ENCODE measurements around the gene COPG1.

- TF ChIP-seq CTCF (IDR thresholded peaks at IDR 0.05) = no peak
- no peak for TF ChIP-seq POLR2AphosphoS5 (IDR thresholded peaks at IDR 0.05)
- no peak for TF ChIP-seq POLR2A (IDR thresholded peaks at IDR 0.05)
Observed at GRCh38 chr3:129281726-129282125, 32.3 kb downstream of the COPG1 start.

Data from breast epithelium (tissue), 3 donors.